Measurements from ENCODE around the gene CCDC88A.

The CCDC88A gene

DNA sequence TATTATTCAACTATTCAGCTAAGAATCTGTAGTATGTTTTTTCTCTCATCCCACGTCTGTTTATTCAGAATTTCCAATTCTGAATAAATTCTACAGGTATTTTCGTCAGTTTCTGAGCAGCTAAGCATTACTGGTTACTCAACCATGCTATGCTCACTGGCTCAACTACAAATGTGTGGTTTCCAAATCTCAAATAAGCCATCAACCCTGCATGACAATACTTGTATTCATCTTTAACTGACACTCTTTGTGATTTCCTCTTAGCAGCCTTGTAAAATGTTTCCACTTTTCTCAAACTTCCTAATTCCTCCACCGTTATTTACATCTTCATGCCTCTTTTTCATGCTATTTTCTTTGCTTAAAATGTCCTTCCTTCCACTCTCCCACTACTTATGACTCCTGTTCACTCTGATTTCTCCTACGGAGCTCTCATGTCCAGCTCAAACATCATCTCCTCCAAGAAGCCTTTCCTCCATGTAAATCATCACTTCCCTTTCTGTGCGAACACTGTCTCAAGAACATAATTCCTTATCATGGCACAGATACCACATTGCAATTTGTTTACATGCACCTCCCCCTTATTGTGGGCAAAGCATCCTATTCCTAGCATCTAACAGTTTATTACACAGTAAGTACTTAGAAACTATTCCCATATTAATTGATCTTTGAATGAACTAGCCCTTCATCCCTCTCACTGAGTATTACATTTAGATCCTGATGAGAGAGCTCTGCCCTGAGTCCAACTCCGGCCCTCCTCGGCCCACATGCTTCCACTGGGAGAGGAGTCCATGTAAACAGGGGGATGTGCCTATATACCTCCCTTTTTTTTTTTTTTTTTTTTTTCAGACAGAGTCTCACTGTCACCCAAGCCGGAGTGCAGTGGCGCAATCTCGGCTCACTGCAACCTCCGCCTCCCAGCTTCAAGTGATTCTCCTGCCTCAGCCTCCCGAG, 10.5 kb downstream of the CCDC88A start:
- no peak overlapping the region for H3K4me3 ChIP-seq (ENCODE audit: low read depth, low read length)
- TF ChIP-seq POLR2A (IDR thresholded peaks at IDR 0.05; ENCODE audit: extremely low read depth, insufficient read length) = no peak
- no peak for TF ChIP-seq CTCF (IDR thresholded peaks at IDR 0.05; ENCODE audit: low read depth, low read length)
- TF ChIP-seq, protein P1, sequence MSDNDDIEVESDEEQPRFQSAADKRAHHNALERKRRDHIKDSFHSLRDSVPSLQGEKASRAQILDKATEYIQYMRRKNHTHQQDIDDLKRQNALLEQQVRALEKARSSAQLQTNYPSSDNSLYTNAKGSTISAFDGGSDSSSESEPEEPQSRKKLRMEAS (IDR thresholded peaks at IDR 0.05; ENCODE audit: low read depth, low read length) = no peak
- no peak for TF ChIP-seq MYC (IDR thresholded peaks at IDR 0.05; ENCODE audit: low read depth, low read length)
- peak; percentile 35 for DNase-seq (ENCODE audit: low read depth)

GRCh38 chr2:55408098-55408882, 11.4 kb downstream of the CCDC88A start:
- no peak overlapping the region for H3K4me3 ChIP-seq (ENCODE audit: low read depth, low read length)
- DNase-seq (ENCODE audit: low read depth) = no peak
- TF ChIP-seq, protein P1 (IDR thresholded peaks at IDR 0.05; ENCODE audit: low read depth, low read length) = no peak
- TF ChIP-seq CTCF (IDR thresholded peaks at IDR 0.05; ENCODE audit: low read depth, low read length) (no peak), POLR2A (IDR thresholded peaks at IDR 0.05; ENCODE audit: extremely low read depth, insufficient read length) (no peak), MYC (IDR thresholded peaks at IDR 0.05; ENCODE audit: low read depth, low read length) (no peak)

DNA sequence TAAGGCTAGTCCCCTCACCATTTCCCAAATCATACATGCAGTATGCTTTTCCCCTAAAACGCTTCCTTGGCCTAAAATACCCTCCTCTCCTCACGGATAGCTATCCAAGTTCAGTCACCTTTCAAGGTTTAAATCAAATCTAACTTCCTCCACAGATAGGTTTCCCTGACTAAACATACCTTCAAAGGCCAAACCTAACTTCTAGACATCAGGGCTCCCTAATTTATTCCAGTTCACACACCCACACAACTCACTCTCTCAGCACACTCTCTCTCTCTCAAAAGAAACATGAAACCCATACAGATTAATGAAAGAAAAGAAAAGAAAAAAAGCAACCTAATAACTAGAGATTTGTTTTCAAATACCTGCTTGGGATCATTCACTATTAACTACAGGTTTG, 14.5 kb downstream of the CCDC88A start:
- no peak for DNase-seq (ENCODE audit: low read depth)
- no peak for TF ChIP-seq CTCF (IDR thresholded peaks at IDR 0.05; ENCODE audit: low read depth, low read length)
- TF ChIP-seq, protein P1 (IDR thresholded peaks at IDR 0.05; ENCODE audit: low read depth, low read length) = no peak
- TF ChIP-seq MYC (IDR thresholded peaks at IDR 0.05; ENCODE audit: low read depth, low read length) = no peak
- no peak for TF ChIP-seq POLR2A (IDR thresholded peaks at IDR 0.05; ENCODE audit: extremely low read depth, insufficient read length)
- H3K4me3 ChIP-seq (ENCODE audit: low read depth, low read length) = no peak overlapping the region

DNA sequence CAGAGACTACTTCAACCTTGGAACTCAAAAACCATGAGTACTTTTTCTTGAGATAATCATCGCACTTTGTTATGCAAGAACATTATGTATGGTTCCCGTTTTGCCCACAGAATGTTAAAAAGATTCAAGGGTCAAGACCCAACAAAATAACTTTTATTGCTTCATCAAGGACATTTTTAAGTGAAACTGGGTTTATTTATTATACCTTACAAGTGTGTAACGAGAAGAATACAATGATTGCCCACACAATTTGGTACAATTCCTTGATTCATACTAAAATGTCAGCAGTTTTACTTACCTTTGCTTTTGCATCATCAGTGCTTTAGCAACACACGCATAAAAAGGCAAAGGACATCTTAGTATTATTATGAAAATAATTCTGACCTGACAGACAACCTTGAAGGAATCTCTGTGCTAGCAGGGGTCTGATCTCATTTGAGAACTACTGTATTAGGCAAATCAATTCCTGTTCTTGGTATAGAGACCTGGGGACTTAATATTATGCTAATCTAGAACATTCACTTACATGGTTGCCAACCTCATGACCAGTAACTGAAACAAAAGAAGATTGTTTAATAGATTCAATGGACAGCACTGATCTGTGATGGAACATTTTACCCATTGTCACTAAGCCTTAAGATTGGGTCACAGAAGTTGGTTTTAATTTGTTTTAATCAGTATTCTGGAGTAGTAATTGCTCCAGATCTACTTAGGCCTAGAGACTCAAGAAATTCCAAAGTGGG, 16.2 kb downstream of the CCDC88A start:
- DNase-seq (ENCODE audit: low read depth) = no peak
- TF ChIP-seq, protein P1 (IDR thresholded peaks at IDR 0.05; ENCODE audit: low read depth, low read length) = no peak
- TF ChIP-seq MYC (IDR thresholded peaks at IDR 0.05; ENCODE audit: low read depth, low read length) (no peak), CTCF (IDR thresholded peaks at IDR 0.05; ENCODE audit: low read depth, low read length) (no peak), POLR2A (IDR thresholded peaks at IDR 0.05; ENCODE audit: extremely low read depth, insufficient read length) (no peak)
- H3K4me3 ChIP-seq (ENCODE audit: low read depth, low read length) = no peak overlapping the region

- DNase-seq (ENCODE audit: low read depth) = no peak
- no peak overlapping the region for H3K4me3 ChIP-seq (ENCODE audit: low read depth, low read length)
- TF ChIP-seq, protein P1 (IDR thresholded peaks at IDR 0.05; ENCODE audit: low read depth, low read length) = no peak
- no peak for TF ChIP-seq CTCF (IDR thresholded peaks at IDR 0.05; ENCODE audit: low read depth, low read length)
Observed at GRCh38 chr2:55401124-55401523, 18.5 kb downstream of the CCDC88A start.
